Occipital lobe (tissue), 2 donors: ENCODE data around the gene DPCD. TPM values are rescaled to one million over a fixed set of nuclear protein-coding genes. Genes with fewer than 3 reads are reported as not detected.

Experiments
- DNase-seq: peaks from one replicate; lab custom pipeline; 2025; lab: John Stamatoyannopoulos, UW
- total RNA-seq: library from RNA; depleted of rRNA; stranded (reverse); fragments of >200 nt; gene quantifications from one replicate; pipeline ENCODE4 v1.2.3, GENCODE V29; 2014

Gene DPCD
- 12.5 TPM for total RNA-seq

DNA sequence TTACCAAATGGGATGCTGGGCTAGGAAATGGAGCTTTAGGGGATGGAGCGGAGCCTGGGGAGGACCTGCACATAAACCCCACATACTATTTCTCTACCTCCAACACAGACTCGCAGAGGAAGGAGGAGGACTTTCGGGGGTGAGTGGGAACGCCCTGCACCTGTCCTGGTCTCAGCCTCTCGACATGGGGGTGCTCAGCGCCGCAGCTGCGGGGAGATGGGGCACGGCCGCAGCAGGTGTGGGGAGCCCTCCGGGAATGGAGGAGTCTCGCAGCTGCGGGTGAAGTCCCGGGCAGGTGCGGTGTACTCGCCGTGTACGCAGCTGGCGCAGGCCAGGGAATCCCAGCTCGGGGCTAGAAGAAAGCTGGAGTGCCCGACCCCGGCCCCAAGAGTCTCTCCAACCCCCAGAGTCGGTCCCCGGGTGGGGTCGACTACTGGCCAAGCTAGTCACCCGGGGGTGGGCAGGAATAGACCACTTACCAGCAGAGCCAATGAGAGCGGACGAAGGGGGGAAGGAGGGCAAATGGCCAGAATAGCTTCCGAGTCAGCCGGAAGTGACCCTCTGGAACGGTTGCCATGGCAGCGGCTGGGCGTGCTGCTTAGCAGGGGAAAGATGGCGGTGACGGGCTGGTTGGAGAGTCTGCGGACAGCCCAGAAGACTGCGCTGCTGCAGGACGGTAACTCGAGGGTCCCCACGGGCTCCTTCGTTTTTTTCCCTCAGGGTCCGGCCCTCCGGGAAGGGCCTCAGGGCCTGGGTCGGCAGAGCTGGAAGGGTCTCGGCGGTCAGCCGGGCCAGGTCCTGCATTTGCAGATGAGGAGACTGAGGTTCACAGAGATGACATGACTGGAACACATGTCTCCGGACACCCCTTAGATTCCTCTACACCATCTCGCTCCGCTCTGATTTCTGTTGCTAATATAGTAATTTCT, at the start of gene DPCD, which contains the start of gene POLL:
DPCD (plus strand) TSS at position 597 of the 929 bp plus-strand sequence; CDS start at position 613, 16 bp downstream.
POLL (minus strand) TSS at position 533 of the 929 bp plus-strand sequence. CDS start 897 bp downstream, outside the sequence.
- peak; percentile 91 for DNase-seq

DNA sequence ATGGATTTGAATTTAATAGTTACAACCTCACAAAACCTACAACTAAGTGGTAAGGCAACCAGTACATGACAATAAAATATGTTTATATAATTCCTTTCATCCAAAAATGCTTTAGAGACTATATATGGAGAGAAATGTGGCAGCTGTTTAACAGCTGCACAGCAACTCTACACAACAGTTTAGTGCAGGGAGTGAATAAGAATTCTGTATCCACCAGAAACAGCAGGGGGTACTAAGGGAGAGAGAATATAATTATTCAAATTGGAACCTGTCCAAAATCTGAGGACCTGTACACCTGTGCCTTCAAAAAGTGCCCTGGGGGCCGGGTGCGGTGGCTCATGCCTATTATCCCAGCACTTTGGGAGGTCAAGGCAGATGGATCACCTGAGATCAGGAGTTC, 49.7 kb upstream of the DPCD start:
- DNase-seq = no peak

DNA sequence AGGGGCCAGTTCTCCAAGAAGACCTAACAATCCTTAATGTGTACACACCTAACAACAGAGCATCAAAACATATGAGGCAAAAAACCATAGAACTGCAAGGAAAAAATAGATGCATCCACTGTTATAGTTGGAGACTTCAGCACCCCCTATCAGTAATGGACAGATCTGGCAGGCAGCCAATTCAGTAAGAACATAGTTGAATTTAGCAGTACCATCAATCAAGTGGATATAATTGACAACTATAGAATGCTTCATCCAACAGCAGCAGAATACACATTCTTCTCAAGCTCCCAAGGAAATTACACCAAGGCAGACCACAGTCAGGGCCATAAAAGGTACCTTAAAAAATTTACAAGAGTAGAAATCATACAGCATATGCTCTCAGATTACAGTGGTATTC, 42.2 kb upstream of the DPCD start:
- no peak for DNase-seq

DNA sequence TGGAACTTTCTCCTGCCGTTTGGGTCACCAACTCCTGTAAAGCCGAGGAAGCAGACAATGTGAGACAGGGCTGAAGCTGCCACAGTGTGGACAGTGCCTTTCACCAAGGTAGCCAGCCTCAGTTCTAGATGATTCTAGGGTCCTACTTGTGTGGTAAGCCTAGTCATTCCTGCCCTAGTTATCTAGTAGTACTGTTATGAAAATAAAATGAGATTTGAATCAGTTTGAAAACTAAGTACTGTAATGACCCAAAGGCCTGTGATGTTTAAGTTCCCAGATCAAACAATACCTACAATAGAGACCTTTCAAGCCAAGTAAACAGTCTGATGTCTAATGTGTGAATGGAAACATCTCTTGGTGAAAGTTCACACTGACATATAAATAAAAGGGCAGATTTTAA, 37.2 kb upstream of the DPCD start:
- no peak for DNase-seq

DNA sequence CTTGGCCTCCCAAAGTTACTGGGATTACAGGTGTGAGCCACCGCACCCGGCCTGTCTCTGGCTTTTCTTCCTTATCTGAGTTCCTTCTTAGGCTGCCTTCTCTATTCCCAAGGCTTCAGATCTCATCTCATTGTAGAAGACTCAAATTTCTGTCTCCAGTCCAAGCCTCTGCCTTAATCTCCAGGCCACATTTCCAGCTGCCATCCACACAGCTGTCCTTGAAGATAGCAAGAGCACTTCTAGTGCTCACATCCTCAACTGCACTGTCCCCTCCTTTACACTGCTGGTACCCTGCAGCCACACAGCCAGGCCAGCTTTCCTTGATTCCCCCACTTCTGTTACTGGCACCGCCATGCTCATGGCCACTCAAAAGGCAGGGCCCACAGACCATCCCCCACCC, 35.7 kb upstream of the DPCD start:
- no peak for DNase-seq

DNA sequence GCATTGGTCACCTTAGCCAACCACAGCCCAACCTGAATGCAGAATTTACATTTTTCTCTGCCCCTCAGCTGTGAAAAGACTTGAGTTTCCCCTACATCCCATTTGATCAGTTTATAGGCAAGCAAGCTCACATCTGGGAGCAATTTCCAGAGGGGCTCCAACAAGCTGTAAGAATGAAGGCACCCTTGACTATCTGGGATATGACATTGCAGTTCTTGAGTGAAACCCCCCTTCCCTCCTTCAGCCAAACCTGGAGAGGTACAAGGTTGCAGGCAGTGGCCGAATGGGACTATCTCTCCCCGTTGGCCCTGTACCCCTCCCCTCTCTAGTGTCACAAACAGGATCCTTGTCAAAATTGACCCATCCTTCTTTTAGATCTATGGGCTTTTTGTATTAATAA, 30.6 kb upstream of the DPCD start:
- no peak for DNase-seq

DNA sequence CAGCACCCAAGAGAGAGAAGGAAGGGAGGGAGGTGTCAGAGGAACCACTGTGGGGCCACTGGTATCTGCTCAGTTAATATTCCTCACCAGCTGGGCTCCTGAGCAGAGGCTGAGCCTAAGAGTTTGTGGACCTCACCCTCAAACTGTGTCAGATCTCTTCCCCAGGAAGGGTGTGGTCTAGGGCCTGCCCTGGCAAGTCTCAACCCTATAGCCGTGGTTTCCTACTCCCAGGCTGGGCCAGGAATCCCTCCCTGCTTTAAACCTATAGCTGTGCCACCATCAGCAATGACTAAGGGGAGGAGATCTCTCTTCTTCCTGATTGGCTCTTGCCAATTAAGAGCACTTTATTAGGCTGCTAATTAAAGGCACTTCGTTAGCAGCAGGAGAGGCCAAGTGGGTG, 29.9 kb upstream of the DPCD start:
- DNase-seq = no peak

DNA sequence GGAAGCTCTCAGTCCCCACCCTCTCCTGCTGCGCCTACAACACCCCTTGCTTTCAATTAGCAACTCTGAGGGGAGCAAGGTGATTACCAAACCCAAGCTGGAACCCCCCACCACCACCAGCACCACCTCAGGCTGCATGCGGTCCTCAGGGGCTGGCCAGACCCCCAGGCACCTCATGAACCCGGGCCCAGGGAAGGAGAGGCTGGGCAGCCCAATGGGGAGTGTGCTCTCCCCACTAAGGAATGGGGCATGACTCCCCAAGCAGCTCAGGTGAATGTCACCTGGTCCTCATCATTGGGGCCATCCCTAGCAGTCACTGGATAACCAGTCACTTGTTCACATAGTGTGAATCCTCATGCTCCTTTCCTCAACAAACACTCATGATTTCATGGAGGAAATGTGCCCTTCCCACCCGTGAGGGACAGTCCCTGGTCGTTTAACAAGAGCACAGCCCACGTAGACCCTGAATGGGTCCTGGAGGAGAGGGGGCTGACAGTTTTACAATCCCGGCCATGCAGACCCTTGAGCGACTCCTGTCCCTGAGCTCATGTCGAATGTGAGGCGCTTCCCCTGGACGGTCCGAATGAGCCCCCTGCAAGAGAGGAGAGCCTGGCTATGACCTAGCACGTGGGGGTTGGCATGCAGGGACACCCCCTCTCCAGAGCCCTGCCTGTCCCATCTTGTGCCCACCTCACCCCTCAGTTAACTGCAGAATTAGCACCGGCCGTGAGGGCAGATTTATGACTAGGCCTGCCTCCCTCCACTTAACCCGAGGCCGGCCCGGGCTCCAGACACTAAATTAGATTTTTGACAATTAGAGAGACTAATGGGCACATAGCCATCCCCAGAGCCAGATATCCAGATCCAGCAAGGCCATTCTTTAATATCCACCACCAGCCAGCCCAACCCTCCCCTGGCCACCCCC, 29.2 kb upstream of the DPCD start:
- DNase-seq = no peak

DNA sequence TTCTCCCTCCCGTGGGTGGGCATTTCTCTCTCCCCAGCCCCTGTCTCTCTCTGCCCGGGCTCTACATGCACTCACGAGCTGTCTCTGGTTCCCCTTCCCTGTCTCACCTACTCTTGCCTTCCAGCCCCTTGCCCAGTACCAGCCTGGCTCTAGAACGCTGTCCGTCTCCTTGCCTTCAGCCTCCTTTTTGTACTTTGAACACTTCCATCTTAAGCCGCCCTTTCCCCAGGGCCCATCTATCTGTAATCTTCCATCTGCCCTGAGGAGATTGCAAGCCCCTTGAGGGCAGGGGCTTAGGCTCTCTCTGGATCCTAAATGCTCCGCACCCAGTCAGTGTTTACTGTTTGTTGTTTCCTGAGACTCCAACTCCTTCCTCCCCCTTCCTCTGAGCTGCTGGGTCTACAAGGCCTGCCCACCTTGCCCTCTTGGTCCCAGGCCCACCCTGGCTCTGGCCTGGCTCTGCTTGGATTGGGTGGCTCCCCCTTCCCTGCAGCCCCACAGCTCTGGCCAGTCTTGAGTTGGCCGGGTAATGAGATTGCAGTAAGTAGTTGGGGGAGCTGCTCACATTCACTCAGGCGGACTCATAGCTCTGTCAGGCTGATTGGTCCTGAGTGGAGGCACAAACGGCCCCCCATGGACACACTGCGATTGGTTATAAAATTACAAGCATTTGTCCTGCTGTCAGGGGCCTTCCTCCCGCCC, 28.4 kb upstream of the DPCD start:
- no peak for DNase-seq

DNA sequence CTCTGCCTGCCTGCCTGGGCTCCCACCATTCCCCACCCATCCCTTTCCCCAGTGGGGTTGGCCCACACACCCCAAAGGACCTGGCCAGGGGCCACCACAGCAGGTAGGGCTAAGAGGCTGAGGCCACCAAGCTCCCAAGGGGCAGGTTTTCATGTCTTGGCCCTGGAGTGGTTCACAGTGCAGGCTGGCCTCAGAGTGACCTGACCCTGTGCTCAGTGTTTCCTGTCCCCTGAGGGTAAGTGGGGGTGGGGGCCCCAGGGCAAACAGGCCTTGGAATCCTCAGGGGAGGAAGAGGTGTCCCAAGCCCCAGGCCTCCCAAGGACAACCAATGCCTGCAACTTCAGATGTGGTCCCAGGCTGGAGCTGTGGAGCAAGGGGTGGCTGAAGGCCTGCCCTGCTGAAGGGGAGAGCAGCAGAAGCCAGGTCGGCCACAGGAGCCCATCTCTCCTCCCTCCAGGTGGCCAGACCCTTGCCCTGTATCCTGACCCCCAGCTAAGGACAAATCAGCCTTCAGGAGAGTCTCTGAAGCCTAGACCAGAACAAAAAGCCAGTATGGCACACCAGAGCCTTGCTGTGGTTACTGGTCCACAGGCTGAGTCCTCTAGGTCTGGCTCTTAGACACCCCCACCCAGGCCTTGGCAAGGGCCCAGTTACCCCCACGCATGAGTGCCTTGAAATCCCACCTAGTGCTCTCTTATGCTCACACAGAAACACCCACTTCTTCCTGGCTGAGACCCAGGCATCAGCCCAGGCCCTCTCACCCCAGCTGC, 27.6 kb upstream of the DPCD start:
- DNase-seq = no peak

DNA sequence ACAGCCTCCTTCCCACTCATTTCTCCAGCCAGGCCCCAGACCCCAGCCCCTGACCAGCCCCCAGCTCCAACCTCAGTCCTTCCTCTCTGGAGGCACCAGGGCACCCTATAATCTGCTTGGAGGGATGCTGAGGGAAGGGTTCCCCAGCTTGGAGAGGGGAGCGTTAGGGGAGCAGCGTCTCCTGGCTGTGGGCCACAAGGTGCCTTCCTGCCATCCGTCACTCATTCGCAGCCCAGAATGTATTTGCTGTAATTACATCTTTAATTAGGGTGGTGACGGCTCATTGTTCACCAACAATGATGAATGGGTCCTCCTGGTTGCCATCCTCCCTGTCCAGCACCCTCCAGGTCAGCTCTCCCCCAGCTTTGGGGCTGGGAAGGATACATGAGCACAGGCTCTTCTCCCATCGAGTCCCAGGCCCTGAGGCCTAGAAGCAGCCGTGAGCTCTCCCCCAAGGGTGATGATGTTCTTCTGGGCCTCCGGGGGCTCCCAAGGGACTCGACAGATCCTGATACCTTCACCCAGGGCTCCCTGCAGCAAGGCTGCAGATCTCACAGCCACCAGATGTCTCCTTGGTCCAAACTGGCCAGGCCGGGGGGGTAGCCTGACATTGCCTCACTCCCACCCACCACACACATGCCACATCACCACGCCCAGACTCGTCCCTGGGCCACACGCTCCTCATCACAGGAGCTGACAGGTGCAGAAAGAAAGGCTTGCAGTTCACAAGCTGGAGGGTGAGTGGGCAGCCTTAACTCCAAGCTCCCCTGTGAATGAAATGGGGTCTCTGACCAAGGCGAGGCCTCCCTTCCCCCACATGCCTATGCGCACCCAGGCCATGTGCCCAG, 26.8 kb upstream of the DPCD start:
- no peak for DNase-seq

DNA sequence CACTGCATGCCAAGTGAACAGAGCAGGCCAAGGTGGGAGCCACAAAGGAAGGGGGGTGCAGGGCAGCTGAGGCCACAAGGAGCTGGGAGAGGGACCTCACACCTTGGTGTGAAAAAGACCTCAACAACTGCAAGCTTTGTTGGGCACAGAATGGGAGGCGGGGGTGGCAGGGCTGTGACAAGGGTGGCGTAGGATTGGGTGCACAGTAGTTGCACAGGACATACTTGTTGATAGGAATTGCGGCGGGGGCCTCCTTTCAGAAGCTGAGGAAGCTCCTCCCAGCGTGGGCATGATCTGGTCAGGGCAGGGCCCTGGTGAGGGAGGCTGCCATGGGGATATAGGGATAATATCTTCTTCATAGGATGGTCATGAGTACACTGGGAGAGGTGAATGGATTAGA, 25.9 kb upstream of the DPCD start:
- DNase-seq = no peak

DNA sequence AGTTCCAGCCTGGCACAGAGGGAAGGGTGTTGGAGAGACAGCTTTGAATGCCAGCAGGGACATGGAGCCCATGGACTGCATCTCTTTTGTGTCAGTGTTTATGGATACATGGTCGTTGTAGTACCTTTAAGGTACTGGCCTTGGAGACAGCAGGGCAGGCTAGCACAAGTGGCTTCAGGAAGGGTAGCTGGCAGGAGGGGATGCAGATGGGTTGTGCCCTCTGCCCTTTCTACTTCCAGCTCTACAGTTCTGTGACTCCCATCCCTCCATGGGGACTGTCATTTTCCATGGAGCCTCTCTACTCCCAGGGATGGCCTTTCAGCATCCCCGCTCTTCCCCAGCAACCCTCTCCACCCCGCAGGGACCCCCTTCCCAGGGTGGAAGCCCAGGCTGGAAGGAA, 25.1 kb upstream of the DPCD start:
- DNase-seq = no peak

DNA sequence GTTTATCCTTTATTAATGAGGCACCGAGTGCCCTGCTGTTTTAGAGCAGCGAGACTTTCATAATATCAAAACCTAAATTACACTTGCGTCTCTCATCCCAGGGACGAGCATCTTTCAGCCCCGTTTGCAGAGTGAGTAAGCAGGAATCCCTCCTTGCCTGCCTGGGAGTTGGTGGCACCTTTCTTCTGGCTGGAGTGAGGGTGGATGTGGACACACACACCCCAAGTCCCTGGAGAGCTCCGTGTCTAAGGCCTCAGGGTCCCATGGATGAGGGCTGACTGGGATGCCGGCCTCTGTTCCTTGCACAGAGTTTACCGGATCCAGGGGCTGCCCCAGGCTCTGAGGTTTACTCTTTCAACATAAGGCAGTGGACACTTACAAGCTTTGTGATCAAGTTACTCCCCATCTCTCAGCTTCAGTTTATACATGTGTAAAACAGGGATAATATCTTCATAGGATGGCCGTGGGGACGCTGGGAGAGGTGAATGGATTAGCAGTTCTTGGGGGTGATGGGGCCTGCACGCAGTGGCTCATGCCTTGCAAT, 24.6 kb upstream of the DPCD start:
- no peak for DNase-seq

DNA sequence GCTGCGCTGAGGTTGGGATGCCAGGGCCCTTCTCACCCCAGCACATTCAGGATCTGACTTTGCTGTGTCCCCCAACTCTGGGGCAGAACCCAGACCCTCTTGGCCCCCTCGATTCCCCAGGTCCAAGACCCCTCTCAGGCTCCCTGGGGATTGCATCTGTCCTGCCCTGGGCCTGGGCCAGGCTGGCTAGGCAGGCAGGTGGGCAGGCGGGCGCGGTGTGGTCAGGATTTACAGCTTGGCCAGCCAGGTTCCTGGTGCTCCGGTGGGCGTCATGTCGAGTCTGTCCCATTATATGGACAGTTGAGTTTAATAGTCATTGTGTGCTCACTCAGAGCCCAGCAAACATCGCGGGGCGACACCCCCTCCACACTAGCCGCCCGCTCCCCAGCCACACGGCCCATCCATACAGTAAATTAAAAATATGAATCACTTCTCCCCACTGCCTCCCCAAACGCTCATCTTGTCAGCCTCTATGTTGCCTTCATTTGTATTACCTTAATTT, 23.6 kb upstream of the DPCD start:
- DNase-seq = no peak

DNA sequence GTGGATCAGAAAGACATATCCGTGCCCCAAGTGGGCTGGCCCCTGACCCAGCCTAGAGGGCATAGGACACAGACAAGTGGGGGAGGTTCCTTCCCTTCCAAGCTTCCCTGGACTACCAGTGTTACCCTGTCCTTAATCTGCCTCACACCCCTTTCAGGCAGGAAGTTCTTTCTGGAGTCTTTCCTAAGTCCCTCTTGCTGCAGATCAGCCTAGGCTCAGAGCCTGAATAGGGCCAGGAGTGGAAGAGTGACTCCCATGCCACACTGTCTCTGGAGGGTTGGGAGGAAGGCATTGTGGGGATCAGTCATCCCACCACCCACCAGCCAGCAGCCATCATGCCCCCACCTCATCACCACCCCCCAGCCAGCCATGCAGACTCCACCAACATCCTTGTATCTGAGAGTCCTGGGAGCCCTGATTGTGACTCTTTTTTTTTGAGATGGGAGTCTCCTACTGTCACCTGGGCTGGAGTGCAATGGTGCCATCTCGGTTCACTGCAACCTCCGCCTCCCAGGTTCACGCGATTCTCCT, 22.7 kb upstream of the DPCD start:
- DNase-seq = no peak

DNA sequence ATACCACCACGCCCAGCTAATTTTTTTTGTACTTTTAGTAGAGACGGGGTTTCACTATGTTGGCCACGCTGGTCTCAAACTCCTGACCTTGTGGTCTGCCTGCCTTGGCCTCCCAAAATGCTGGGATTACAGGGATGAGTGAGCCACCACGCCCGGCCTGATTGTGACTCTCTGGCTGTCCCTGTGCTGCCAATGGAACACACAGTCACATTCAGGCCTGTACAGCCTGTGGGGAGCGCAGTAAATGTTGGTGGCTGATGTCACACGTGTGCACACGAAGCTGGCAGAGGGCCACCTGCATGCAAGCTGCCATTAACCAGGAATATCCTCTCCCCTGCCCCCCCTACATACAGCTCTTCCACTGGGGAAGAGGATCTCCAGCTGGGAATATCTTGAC, 22.2 kb upstream of the DPCD start:
- DNase-seq = no peak

DNA sequence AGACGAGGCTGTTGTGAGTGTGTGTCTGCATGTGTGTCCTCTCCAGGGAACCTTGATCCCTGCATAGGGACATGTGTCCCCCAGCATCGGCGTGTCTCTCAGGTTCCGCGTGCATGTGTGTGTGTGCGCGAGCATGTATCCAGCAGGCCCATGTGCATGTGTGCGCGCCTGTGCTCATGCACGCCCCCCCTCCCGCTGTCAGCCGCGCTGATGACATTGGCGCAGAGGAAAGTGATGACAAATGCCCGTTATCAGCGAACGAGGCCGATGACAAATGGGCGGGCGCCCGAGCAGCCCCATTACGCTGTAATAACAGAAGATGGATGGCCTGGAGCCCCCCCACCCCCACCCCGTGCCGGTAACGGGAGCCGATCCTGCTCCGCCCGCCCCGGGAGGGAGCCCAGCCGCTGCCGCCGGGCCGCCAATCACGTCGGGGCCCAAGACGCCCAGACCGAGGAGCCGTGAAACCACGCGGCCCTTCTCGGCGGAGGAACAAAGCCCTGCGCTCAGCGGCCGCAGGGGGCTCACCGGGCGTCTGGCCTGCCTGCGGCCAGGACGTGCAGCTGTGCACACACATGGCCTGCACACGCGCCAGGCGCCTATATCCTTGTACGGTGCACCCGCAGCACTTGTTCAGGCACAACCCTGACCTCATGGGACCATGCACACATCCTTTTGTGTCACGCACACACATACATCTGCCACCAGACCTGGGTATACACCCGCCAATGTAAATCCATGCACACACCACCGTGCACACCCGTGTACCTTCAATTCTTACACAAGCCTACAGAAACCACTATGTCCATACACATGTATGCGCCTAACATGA, 21.6 kb upstream of the DPCD start:
- peak; percentile 33 for DNase-seq
